ENCODE measurements around the gene CCDC12. TPM values are rescaled to one million over a fixed set of nuclear protein-coding genes. Genes with fewer than 3 reads are reported as not detected.
A peak's percentile ranks its signal among the peaks of the same experiment; 100 is the strongest.

CCDC12 gene
- 53.2 and 105 TPM in 2 replicates for polyA plus RNA-seq (2012; rRNA removed)
- polyA plus RNA-seq (2012; cell fraction: cytosol; rRNA removed), result 68.1 and 147 TPM in 2 replicates
- polyA plus RNA-seq (2012; cell fraction: nucleus; rRNA removed), result 66.6 and 79.5 TPM in 2 replicates

DNA sequence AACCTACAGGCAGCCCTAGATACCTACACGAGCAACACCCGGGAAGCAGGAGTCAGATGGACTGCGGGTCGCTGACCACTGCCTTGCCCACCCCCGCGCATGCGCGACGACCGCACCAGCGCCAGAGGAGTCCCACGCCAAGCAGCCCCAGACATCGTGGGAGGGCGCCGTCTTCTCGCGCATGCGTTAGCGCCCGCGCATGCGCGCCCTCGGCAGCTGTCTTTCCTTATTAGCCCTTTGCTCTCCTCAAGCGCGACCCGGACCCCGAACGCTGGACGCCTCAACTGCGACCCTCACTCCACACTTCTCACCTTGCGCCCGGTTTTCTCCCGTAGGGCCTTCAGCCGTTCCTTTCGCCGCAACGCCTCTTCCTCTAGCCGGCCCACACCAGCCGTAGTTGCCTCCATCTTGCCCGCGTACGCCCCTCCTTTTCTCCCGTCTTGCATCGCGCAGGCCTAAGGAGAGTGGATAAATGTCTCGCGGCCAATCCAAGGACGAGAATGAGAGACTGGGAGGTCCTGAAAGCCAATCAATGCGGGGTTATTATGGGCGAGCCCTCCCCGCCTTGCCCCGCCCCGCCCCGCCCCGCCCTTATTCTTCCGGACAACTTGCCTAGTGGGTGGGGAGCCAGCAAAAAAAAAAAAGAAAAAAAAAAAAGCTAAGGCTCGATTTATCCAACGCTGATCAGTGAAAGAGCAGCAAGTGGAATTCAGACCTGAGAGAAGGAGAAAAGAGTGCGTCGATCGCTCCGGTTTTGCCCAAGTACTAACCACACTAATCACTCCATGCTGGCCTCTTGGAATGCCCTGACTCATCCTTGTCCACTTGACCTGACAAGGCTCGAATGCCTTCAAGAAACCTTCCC is at the start of gene CCDC12:
CCDC12 (minus strand) TSS at position 420 of the 865 bp plus-strand sequence; CDS start at position 407, 13 bp downstream.
- WGBS (ENCODE audit: low lambda C conversion rate), result under 1% methylated on average over 64 of the region's 64 CpGs

More for the DNA sequence above, at the start of gene CCDC12:
- H3F3A ChIP-seq (replicated peaks; ENCODE audit: insufficient read depth), result no peaks in the 10 kb centered on the region
- peaks cover 44% of the 10 kb centered on the region for H4K20me1 ChIP-seq (ENCODE audit: insufficient read depth)
- POLR2A ChIA-PET, result interaction anchor here (0.6 to 1.1 kb wide), 8 partner anchors 29 to 260 kb away, joined by 3 to 6 read pairs (median 3); no protein-coding TSS in a partner anchor
- peak within 1 kb of the TSS; percentile 95 to 96 for H3K27ac ChIP-seq (ENCODE audit: low read depth in 2 of 2, low read length in 1 of 2)
- H3K9me3 ChIP-seq, result no peaks in the 10 kb centered on the region
- DNase-seq, result peak; percentile 96
- H2AFZ ChIP-seq (ENCODE audit: low read depth), result peak within 1 kb of the TSS; percentile 75
- H3K27me3 ChIP-seq (ENCODE audit: insufficient read depth), result no peaks in the 10 kb centered on the region
- TF ChIP-seq, protein P1, sequence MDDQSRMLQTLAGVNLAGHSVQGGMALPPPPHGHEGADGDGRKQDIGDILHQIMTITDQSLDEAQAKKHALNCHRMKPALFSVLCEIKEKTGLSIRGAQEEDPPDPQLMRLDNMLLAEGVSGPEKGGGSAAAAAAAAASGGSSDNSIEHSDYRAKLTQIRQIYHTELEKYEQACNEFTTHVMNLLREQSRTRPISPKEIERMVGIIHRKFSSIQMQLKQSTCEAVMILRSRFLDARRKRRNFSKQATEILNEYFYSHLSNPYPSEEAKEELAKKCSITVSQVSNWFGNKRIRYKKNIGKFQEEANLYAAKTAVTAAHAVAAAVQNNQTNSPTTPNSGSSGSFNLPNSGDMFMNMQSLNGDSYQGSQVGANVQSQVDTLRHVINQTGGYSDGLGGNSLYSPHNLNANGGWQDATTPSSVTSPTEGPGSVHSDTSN (IDR thresholded peaks at IDR 0.05), result peak; percentile 40
- TF ChIP-seq MXI1 (IDR thresholded peaks at IDR 0.05; ENCODE audit: low read depth, low read length) (peak; percentile 87), RCOR1 (IDR thresholded peaks at IDR 0.05; ENCODE audit: low read length) (peak; percentile 64; the same call in 1 of the 2 replicates), TAF1 (IDR thresholded peaks at IDR 0.05; ENCODE audit: borderline replicate concordance, low read depth, low read length) (peak; percentile 76), GABPA (IDR thresholded peaks at IDR 0.05; ENCODE audit: low read depth) (peak; percentile 24; the same call in 1 of the 2 replicates), GATA2 (CRISPR knock-in tag; IDR thresholded peaks at IDR 0.05) (no peak), RXRA (IDR thresholded peaks at IDR 0.05; ENCODE audit: borderline replicate concordance, low read depth) (no peak), EP300 (IDR thresholded peaks at IDR 0.05; ENCODE audit: borderline replicate concordance in 1 of 2, low read depth in 1 of 2, low read length in 1 of 2) (peak in 1 of 2 experiments; percentile 35; a peak in 1 of 4 replicates), TEAD4 (IDR thresholded peaks at IDR 0.05; ENCODE audit: borderline replicate concordance, insufficient read depth) (peak; percentile 43; the same call in 1 of the 2 replicates), CHD2 (IDR thresholded peaks at IDR 0.05; ENCODE audit: low read length, partially characterized antibody) (peak; percentile 57), JUND (IDR thresholded peaks at IDR 0.05) (no peak; the same call in 1 of the 2 replicates), ELF1 (IDR thresholded peaks at IDR 0.05) (peak; percentile 35; the same call in 1 of the 2 replicates), YY1 (IDR thresholded peaks at IDR 0.05; ENCODE audit: low read depth) (peak; percentile 95), SIN3A (IDR thresholded peaks at IDR 0.05; ENCODE audit: borderline replicate concordance, low read depth, low read length) (peak; percentile 37; the same call in 1 of the 2 replicates), TCF12 (IDR thresholded peaks at IDR 0.05) (0 out of 2 replicates have a peak, but pooled peaks have one; percentile 25), MEF2A (IDR thresholded peaks at IDR 0.05; ENCODE audit: borderline replicate concordance, low read depth) (no peak), FOSL2 (IDR thresholded peaks at IDR 0.05; ENCODE audit: borderline replicate concordance, low read depth) (peak; percentile 78; the same call in 1 of the 2 replicates), NFIC (IDR thresholded peaks at IDR 0.05; ENCODE audit: borderline replicate concordance) (peak; percentile 20; the same call in 1 of the 2 replicates), NRF1 (IDR thresholded peaks at IDR 0.05; ENCODE audit: low read depth, low read length) (peak; percentile 100), POLR2AphosphoS5 (IDR thresholded peaks at IDR 0.05; ENCODE audit: low read depth, low read length) (peak; percentile 95)
- TF ChIP-seq, protein P2, sequence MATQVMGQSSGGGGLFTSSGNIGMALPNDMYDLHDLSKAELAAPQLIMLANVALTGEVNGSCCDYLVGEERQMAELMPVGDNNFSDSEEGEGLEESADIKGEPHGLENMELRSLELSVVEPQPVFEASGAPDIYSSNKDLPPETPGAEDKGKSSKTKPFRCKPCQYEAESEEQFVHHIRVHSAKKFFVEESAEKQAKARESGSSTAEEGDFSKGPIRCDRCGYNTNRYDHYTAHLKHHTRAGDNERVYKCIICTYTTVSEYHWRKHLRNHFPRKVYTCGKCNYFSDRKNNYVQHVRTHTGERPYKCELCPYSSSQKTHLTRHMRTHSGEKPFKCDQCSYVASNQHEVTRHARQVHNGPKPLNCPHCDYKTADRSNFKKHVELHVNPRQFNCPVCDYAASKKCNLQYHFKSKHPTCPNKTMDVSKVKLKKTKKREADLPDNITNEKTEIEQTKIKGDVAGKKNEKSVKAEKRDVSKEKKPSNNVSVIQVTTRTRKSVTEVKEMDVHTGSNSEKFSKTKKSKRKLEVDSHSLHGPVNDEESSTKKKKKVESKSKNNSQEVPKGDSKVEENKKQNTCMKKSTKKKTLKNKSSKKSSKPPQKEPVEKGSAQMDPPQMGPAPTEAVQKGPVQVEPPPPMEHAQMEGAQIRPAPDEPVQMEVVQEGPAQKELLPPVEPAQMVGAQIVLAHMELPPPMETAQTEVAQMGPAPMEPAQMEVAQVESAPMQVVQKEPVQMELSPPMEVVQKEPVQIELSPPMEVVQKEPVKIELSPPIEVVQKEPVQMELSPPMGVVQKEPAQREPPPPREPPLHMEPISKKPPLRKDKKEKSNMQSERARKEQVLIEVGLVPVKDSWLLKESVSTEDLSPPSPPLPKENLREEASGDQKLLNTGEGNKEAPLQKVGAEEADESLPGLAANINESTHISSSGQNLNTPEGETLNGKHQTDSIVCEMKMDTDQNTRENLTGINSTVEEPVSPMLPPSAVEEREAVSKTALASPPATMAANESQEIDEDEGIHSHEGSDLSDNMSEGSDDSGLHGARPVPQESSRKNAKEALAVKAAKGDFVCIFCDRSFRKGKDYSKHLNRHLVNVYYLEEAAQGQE (IDR thresholded peaks at IDR 0.05; ENCODE audit: low read depth, low read length), result no peak
- TF ChIP-seq, protein P3, sequence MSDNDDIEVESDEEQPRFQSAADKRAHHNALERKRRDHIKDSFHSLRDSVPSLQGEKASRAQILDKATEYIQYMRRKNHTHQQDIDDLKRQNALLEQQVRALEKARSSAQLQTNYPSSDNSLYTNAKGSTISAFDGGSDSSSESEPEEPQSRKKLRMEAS (IDR thresholded peaks at IDR 0.05; ENCODE audit: low read depth), result peak; percentile 57
- TF ChIP-seq, protein P4, sequence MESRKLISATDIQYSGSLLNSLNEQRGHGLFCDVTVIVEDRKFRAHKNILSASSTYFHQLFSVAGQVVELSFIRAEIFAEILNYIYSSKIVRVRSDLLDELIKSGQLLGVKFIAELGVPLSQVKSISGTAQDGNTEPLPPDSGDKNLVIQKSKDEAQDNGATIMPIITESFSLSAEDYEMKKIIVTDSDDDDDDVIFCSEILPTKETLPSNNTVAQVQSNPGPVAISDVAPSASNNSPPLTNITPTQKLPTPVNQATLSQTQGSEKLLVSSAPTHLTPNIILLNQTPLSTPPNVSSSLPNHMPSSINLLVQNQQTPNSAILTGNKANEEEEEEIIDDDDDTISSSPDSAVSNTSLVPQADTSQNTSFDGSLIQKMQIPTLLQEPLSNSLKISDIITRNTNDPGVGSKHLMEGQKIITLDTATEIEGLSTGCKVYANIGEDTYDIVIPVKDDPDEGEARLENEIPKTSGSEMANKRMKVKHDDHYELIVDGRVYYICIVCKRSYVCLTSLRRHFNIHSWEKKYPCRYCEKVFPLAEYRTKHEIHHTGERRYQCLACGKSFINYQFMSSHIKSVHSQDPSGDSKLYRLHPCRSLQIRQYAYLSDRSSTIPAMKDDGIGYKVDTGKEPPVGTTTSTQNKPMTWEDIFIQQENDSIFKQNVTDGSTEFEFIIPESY (IDR thresholded peaks at IDR 0.05; ENCODE audit: borderline replicate concordance, low read depth), result peak; percentile 73; the same call in 1 of the 2 replicates
- no peaks in the 10 kb centered on the region for H3K9me2 ChIP-seq
- peaks cover 3 to 22% of the 10 kb centered on the region in 2 experiments; a peak in 1 of 4 replicates for H3K4me1 ChIP-seq (ENCODE audit: control insufficient read depth in 1 of 2, insufficient read depth in 2 of 2, low read depth in 1 of 2, low read length in 1 of 2)
- H3K4me3 ChIP-seq (ENCODE audit: low read depth in 2 of 2, low read length in 1 of 2), result peak within 1 kb of the TSS; percentile 74 to 96
- CTCF ChIA-PET, result interaction anchor here (0.6 to 6.8 kb wide), 3 partner anchors 53 to 496 kb away, joined by 3 to 29 read pairs (median 5); no protein-coding TSS in a partner anchor
- H3K36me3 ChIP-seq (replicated peaks in 1 of 2; ENCODE audit: control insufficient read depth in 1 of 2, insufficient read depth in 2 of 2, low read length in 1 of 2), result peaks cover 0 to 4% of the 10 kb centered on the region in 2 experiments
- peak within 1 kb of the TSS; percentile 92 for H3K9ac ChIP-seq
- peak within 1 kb of the TSS; percentile 88 for H3K4me2 ChIP-seq
- H3K79me2 ChIP-seq (ENCODE audit: insufficient read depth), result peaks cover 52% of the 10 kb centered on the region

All from SK-N-SH (cell line).